ENCODE measurements around the gene HAO1. TPM values are rescaled to one million over a fixed set of nuclear protein-coding genes. Genes with fewer than 3 reads are reported as not detected.

HAO1 gene
- total and polyA plus RNA-seq, 4 donors = not detected

DNA sequence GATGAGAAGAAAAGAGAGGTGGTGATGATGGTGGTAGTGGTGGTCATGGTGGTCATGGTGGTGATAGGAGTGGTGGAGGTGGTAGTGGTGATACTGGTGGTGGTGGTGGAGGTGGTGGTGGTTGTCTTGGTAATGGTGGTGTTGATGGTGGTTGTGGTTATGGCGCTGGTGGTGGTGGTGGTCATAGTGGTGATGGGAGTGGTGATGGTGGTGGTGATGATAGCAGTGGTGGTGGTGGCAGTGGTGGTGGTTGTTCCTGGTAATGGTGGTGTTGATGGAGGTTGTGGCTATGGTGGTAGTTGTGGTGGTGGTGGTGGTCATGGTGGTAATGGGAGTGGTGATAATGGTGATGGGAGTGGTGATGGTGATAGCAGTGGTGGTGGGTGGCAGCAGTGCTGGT, 36.8 kb downstream of the HAO1 start:
- Histone ChIP-seq H3K36me3 (ENCODE audit: control insufficient read depth in 4 of 4, insufficient read depth in 4 of 4, low read length in 4 of 4) (no peaks in the 10 kb centered on the region), H3K9ac (ENCODE audit: insufficient read depth in 1 of 2, low read length in 2 of 2) (no peak overlapping the region), H3K4me1 (ENCODE audit: control insufficient read depth in 5 of 5, insufficient read depth in 5 of 5, low read length in 5 of 5) (no peaks in the 10 kb centered on the region), H3K27ac (ENCODE audit: low read depth in 1 of 2, low read length in 1 of 2) (no peak overlapping the region), H3K27me3 (ENCODE audit: control insufficient read depth in 3 of 3, insufficient read depth in 3 of 3, low read length in 2 of 3) (no peaks in the 10 kb centered on the region), H3K4me3 (no peak overlapping the region), H3K9me3 (ENCODE audit: control insufficient read depth in 4 of 4, insufficient read depth in 3 of 4, low read length in 3 of 4) (no peaks in the 10 kb centered on the region)
- ATAC-seq (ENCODE audit: insufficient read depth, low FRiP score) (no peak), DNase-seq (no peak)
- TF ChIP-seq, protein P1, sequence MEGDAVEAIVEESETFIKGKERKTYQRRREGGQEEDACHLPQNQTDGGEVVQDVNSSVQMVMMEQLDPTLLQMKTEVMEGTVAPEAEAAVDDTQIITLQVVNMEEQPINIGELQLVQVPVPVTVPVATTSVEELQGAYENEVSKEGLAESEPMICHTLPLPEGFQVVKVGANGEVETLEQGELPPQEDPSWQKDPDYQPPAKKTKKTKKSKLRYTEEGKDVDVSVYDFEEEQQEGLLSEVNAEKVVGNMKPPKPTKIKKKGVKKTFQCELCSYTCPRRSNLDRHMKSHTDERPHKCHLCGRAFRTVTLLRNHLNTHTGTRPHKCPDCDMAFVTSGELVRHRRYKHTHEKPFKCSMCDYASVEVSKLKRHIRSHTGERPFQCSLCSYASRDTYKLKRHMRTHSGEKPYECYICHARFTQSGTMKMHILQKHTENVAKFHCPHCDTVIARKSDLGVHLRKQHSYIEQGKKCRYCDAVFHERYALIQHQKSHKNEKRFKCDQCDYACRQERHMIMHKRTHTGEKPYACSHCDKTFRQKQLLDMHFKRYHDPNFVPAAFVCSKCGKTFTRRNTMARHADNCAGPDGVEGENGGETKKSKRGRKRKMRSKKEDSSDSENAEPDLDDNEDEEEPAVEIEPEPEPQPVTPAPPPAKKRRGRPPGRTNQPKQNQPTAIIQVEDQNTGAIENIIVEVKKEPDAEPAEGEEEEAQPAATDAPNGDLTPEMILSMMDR (IDR thresholded peaks at IDR 0.05; ENCODE audit: control extremely low read depth, extremely low read depth) = no peak
- 86 to 90% methylated on average over 1 of the region's 1 CpG for WGBS, 2 donors

DNA sequence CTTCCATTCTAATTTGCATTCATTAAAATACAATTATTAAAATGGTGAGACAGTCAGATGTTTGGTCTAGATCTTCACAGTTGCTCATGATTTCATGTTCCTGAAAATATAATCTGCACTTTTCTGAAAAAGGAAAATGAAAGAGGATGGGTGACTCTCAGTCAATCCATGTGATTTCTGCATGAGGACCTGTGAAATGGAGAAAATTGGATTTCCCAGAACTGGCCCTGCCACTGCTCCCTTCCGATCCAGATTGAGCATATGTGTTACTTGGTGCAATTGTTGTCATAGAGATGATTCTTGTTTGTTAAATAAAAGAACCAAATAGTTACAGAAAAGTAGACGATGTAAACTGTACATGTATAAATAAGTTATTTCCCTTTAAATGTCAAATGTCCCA, 37.4 kb downstream of the HAO1 start:
- Histone ChIP-seq H3K27me3 (ENCODE audit: control insufficient read depth in 3 of 3, insufficient read depth in 3 of 3, low read length in 2 of 3) (no peaks in the 10 kb centered on the region), H3K4me1 (ENCODE audit: control insufficient read depth in 5 of 5, insufficient read depth in 5 of 5, low read length in 5 of 5) (no peaks in the 10 kb centered on the region), H3K9ac (ENCODE audit: insufficient read depth in 1 of 2, low read length in 2 of 2) (no peak overlapping the region), H3K9me3 (ENCODE audit: control insufficient read depth in 4 of 4, insufficient read depth in 3 of 4, low read length in 3 of 4) (no peaks in the 10 kb centered on the region), H3K27ac (ENCODE audit: low read depth in 1 of 2, low read length in 1 of 2) (no peak overlapping the region), H3K36me3 (ENCODE audit: control insufficient read depth in 4 of 4, insufficient read depth in 4 of 4, low read length in 4 of 4) (no peaks in the 10 kb centered on the region), H3K4me3 (no peak overlapping the region)
- DNase-seq = no peak
- TF ChIP-seq, protein P1 (IDR thresholded peaks at IDR 0.05; ENCODE audit: control extremely low read depth, extremely low read depth) = no peak
- no peak for ATAC-seq (ENCODE audit: insufficient read depth, low FRiP score)
- WGBS, 2 donors = 78 to 90% methylated on average over 2 of the region's 2 CpGs

DNA sequence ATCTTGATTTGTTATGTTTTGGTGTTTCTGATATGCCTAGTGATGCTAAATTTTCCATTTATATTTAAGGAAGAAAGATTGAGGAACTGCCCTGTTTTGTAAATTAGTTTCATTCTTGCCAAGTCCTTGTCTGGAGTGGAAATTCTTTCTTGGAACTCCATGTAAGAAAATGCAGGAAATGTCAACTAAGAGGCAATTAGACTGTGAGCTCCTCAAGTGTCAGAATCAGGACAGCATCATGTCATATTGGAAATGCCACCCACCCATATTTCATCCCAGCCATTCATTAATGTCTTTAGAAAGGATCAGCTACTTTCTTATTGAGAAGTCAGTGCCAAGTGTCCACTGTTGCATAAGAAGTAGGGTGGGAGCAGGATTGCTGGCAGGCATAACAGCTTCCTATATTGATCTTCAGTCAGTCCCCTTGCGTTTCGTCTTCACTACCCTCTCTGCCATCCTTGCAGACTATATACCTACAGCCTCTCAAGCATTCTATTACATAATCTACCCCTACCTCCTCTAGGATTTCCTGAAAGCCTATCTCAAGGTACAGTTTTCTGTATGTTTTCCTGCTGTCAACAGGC, 42.4 kb downstream of the HAO1 start:
- H3K4me1 ChIP-seq (ENCODE audit: control insufficient read depth in 5 of 5, insufficient read depth in 5 of 5, low read length in 5 of 5) = no peaks in the 10 kb centered on the region
- 53 to 56% methylated on average over 2 of the region's 2 CpGs for WGBS, 2 donors
- no peak overlapping the region for H3K4me3 ChIP-seq
- ATAC-seq (ENCODE audit: insufficient read depth, low FRiP score) (no peak), DNase-seq (peak in 1 of 3 donors; percentile 2)
- TF ChIP-seq, protein P1 (IDR thresholded peaks at IDR 0.05; ENCODE audit: control extremely low read depth, extremely low read depth) = no peak
- H3K9me3 ChIP-seq (ENCODE audit: control insufficient read depth in 4 of 4, insufficient read depth in 3 of 4, low read length in 3 of 4) = no peaks in the 10 kb centered on the region
- no peak overlapping the region for H3K9ac ChIP-seq (ENCODE audit: insufficient read depth in 1 of 2, low read length in 2 of 2)
- H3K27me3 ChIP-seq (ENCODE audit: control insufficient read depth in 3 of 3, insufficient read depth in 3 of 3, low read length in 2 of 3) = no peaks in the 10 kb centered on the region
- no peaks in the 10 kb centered on the region for H3K36me3 ChIP-seq (ENCODE audit: control insufficient read depth in 4 of 4, insufficient read depth in 4 of 4, low read length in 4 of 4)
- H3K27ac ChIP-seq (ENCODE audit: low read depth in 1 of 2, low read length in 1 of 2) = no peak overlapping the region
